Astrocyte (in vitro differentiated cells and primary cell): ENCODE data around the gene DHX8. TPM values are rescaled to one million over a fixed set of nuclear protein-coding genes. Genes with fewer than 3 reads are reported as not detected.

ENCODE experiments used
- DNase-seq: peaks from one replicate; pipeline ENCODE4 v3.0.0-alpha.2; 2010; ENCODE audit warnings: low read depth
- FAIRE-seq: peaks from 2 replicates; lab custom pipeline; 2011; peaks lifted over from hg19 to GRCh38; lab: Jason Lieb, UNC
- H2AFZ ChIP-seq: 2 replicates; pipeline ENCODE4 v1.6.0; 2012; ENCODE audit warnings: low read depth, low read length, inconsistent platforms
- H3K27ac ChIP-seq: 2 replicates; pipeline ENCODE4 v1.5.1; 2011; ENCODE audit warnings: low read depth, low read length, inconsistent platforms
- H3K27me3 ChIP-seq: 2 replicates; pipeline ENCODE4 v1.6.0; 2011; ENCODE audit warnings: low read length, inconsistent platforms; ENCODE audit not compliant: insufficient read depth
- H3K36me3 ChIP-seq: 2 replicates; pipeline ENCODE4 v1.5.1; 2011; ENCODE audit warnings: low read length, inconsistent platforms; ENCODE audit not compliant: insufficient read depth
- H3K4me1 ChIP-seq: 2 replicates; pipeline ENCODE4 v1.5.1; 2011; ENCODE audit warnings: low read length, inconsistent platforms; ENCODE audit not compliant: insufficient read depth
- H3K4me2 ChIP-seq: 2 replicates; pipeline ENCODE4 v1.6.0; 2012; ENCODE audit warnings: low read length, inconsistent platforms
- H3K4me3 ChIP-seq: 2 replicates; pipeline ENCODE4 v1.5.1; 2011; ENCODE audit warnings: low read depth, mild to moderate bottlenecking, low read length, inconsistent platforms; ENCODE audit not compliant: insufficient read depth
- H3K79me2 ChIP-seq: 2 replicates; pipeline ENCODE4 v1.6.0; 2012; ENCODE audit warnings: mild to moderate bottlenecking, low read length, inconsistent platforms; ENCODE audit not compliant: insufficient read depth
- H3K9ac ChIP-seq: 2 replicates; pipeline ENCODE4 v1.6.0; 2012; ENCODE audit warnings: mild to moderate bottlenecking, low read length, inconsistent platforms
- H3K9me3 ChIP-seq: 2 replicates; pipeline ENCODE4 v1.5.1; 2012; ENCODE audit warnings: low read depth, mild to moderate bottlenecking, low read length, inconsistent platforms; ENCODE audit not compliant: insufficient read depth
- H4K20me1 ChIP-seq: 2 replicates; pipeline ENCODE4 v1.6.0; 2012; ENCODE audit warnings: low read length, inconsistent platforms; ENCODE audit not compliant: insufficient read depth
- H3K27ac Mint-ChIP-seq: one replicate; pipeline ENCODE4 v1.8.0; 2021; ENCODE audit warnings: mild to moderate bottlenecking, mixed read lengths; ENCODE audit not compliant: unreplicated experiment
- H3K27me3 Mint-ChIP-seq: one replicate; pipeline ENCODE4 v1.8.0; 2021; ENCODE audit warnings: low read depth, mixed read lengths; ENCODE audit not compliant: unreplicated experiment
- H3K36me3 Mint-ChIP-seq: one replicate; pipeline ENCODE4 v1.8.0; 2021; ENCODE audit warnings: low read depth, mixed read lengths; ENCODE audit not compliant: unreplicated experiment
- H3K4me1 Mint-ChIP-seq: one replicate; pipeline ENCODE4 v1.8.0; 2021; ENCODE audit warnings: low read depth, mixed read lengths; ENCODE audit not compliant: unreplicated experiment
- H3K4me3 Mint-ChIP-seq: one replicate; pipeline ENCODE4 v1.8.0; 2021; ENCODE audit warnings: mild to moderate bottlenecking, moderate library complexity, mixed read lengths; ENCODE audit not compliant: unreplicated experiment
- H3K9me3 Mint-ChIP-seq: one replicate; pipeline ENCODE4 v1.8.0; 2021; ENCODE audit warnings: mild to moderate bottlenecking, mixed read lengths; ENCODE audit not compliant: unreplicated experiment
- EZH2 ChIP-seq: IDR thresholded peaks from 2 replicates; pipeline ENCODE4 v1.6.1; 2012; ENCODE audit warnings: mild to moderate bottlenecking, low read length, inconsistent platforms; ENCODE audit not compliant: insufficient read depth
- total RNA-seq: library from RNA; stranded (reverse); gene quantifications from 2 replicates; pipeline ENCODE4 v1.2.1, GENCODE V29; 2021
- TF ChIP-seq, protein P1 (sequence below): IDR thresholded peaks from 2 replicates; pipeline ENCODE4 v1.5.1; 2011; ENCODE audit warnings: low read depth, mild to moderate bottlenecking, inconsistent platforms, low read length, moderate library complexity; ENCODE audit not compliant: insufficient read depth

DHX8 gene
- total RNA-seq, 1 donor from 2014 or later = 48.5 TPM

DNA sequence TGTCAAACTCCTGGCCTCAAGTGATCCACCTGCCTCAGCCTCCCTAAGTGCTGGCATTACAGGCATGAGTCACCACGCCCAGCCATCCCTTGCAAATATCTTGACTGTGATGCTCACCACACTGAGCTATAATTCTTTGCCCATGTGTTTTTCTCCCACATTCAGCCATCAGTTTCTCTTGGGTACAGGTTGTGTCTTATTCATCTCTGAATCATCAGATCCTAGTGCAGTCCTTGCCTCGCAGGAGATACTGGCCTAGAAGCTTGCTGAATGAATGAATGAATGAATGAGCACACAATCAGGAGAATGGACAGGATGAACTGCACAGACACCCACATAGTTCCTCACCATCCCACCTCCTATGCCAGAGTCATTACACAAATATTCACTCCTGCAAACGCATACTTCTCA lies 86.7 kb downstream of the DHX8 start:
- Histone ChIP-seq H3K4me2 (no peak overlapping the region), H3K27me3 (no peaks in the 10 kb centered on the region), H3K36me3 (no peaks in the 10 kb centered on the region), H3K4me3 (no peak overlapping the region), H2AFZ (no peak overlapping the region), H3K79me2 (no peaks in the 10 kb centered on the region), H3K4me1 (peaks cover 5% of the 10 kb centered on the region), H3K27ac (no peak overlapping the region), H3K9ac (no peak overlapping the region), H3K9me3 (no peaks in the 10 kb centered on the region), H4K20me1 (no peaks in the 10 kb centered on the region)
- Mint-ChIP-seq H3K9me3 (no peaks in the 10 kb centered on the region), H3K36me3 (no peaks in the 10 kb centered on the region), H3K4me3 (no peak overlapping the region), H3K4me1 (peaks cover 14% of the 10 kb centered on the region), H3K27me3 (peaks cover 11% of the 10 kb centered on the region), H3K27ac (no peak overlapping the region)
- TF ChIP-seq, protein P1, sequence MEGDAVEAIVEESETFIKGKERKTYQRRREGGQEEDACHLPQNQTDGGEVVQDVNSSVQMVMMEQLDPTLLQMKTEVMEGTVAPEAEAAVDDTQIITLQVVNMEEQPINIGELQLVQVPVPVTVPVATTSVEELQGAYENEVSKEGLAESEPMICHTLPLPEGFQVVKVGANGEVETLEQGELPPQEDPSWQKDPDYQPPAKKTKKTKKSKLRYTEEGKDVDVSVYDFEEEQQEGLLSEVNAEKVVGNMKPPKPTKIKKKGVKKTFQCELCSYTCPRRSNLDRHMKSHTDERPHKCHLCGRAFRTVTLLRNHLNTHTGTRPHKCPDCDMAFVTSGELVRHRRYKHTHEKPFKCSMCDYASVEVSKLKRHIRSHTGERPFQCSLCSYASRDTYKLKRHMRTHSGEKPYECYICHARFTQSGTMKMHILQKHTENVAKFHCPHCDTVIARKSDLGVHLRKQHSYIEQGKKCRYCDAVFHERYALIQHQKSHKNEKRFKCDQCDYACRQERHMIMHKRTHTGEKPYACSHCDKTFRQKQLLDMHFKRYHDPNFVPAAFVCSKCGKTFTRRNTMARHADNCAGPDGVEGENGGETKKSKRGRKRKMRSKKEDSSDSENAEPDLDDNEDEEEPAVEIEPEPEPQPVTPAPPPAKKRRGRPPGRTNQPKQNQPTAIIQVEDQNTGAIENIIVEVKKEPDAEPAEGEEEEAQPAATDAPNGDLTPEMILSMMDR = no peak
- no peak for TF ChIP-seq EZH2
- DNase-seq = peak; percentile 77
- FAIRE-seq = no peak

DNA sequence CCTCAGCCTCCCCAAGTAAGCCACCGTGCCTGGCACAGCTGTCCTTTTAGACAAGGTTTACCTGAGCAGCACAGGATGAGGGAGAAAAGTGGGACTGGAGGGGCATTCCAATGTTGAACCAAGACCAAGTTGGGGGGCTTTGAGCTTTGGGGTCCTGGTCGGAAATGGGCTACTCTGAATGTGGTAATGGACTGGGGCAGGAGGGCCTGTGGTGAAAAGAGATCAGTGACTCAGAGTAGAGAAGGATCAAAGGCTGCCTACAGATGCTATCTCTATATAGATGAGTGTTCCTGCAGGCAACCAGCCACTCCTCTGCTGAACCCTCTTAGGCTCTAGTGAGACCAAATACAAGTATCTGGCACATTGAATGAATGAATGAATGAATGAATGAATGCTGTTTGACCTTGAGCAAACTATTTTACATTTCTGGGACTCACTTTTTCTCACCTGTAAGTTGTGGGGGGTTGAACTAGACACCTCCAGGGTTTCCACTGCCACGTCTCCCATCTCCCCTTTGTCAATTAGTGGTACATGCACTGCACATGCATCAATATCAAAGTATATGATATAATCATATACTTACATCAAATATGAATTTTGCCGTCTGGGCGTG lies 88.7 kb downstream of the DHX8 start:
- Mint-ChIP-seq H3K27ac (no peak overlapping the region), H3K4me3 (no peak overlapping the region), H3K36me3 (no peaks in the 10 kb centered on the region), H3K4me1 (peaks cover 20% of the 10 kb centered on the region), H3K27me3 (peaks cover 6% of the 10 kb centered on the region), H3K9me3 (no peaks in the 10 kb centered on the region)
- FAIRE-seq (no peak), DNase-seq (no peak)
- Histone ChIP-seq H3K27ac (no peak overlapping the region), H3K4me2 (no peak overlapping the region), H3K4me3 (no peak overlapping the region), H3K9me3 (no peaks in the 10 kb centered on the region), H3K9ac (no peak overlapping the region), H3K27me3 (no peaks in the 10 kb centered on the region), H3K36me3 (no peaks in the 10 kb centered on the region), H3K79me2 (no peaks in the 10 kb centered on the region), H2AFZ (no peak overlapping the region), H3K4me1 (peaks cover 10% of the 10 kb centered on the region), H4K20me1 (no peaks in the 10 kb centered on the region)
- TF ChIP-seq, protein P1 = no peak
- TF ChIP-seq EZH2 = no peak

DNA sequence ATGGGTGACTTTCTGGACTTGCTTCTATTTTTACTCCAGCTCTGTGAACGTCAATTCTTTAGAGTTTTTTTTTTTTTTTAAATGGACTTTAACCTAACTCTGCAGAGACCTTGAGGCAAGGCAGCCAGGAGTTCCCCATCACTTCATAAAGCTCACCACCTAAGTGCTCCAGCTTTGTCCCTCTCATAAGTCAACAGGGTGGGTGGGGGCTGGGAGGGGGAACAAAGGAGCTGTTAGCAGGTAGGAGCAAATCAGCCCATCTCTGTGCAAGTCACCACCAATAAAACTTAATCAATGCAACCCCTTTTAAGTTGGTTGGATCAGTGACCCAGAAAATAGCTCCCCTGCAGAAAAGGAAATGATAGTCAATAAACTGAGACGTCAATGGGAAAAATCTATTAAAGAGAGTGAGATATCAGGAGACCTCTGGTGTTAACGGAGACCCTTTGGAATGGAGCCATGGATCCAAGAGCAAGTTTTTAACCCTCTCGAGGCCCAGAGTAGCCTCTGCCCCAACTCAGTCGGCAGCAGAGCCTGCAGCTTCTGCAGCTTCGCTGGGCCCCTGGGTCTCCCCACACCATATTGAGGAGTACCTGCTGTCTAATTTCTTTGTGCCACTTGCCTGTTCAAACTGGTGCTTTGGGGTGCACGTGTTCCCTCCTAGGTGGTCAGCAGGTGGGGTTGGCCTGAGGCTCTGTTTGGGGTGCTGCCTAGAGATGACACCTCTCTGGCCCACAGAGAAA lies 90.0 kb downstream of the DHX8 start:
- no peak for TF ChIP-seq EZH2
- TF ChIP-seq, protein P1 = no peak
- Histone ChIP-seq H3K27me3 (no peaks in the 10 kb centered on the region), H3K4me1 (peaks cover 18% of the 10 kb centered on the region), H3K4me2 (no peak overlapping the region), H3K9ac (no peak overlapping the region), H3K27ac (no peak overlapping the region), H3K79me2 (no peaks in the 10 kb centered on the region), H3K4me3 (no peak overlapping the region), H3K36me3 (no peaks in the 10 kb centered on the region), H2AFZ (no peak overlapping the region), H3K9me3 (no peaks in the 10 kb centered on the region), H4K20me1 (no peaks in the 10 kb centered on the region)
- FAIRE-seq (no peak), DNase-seq (no peak)
- Mint-ChIP-seq H3K36me3 (no peaks in the 10 kb centered on the region), H3K4me3 (no peak overlapping the region), H3K9me3 (no peaks in the 10 kb centered on the region), H3K27me3 (peaks cover 6% of the 10 kb centered on the region), H3K4me1 (peaks cover 24% of the 10 kb centered on the region), H3K27ac (no peak overlapping the region)
